Effector memory CD8-positive, alpha-beta T cell (primary cell): ENCODE data around the gene UBE2I.

Experiments
- ATAC-seq: fragments of 150-1000 bp; cut with Tn5 transposase; replicated peaks from 2 replicates; pipeline ENCODE4 v1.10.0; 2021; ENCODE audit warnings: mild to moderate bottlenecking, moderate library complexity
- DNase-seq, 3 experiments: peaks; one replicate each; pipeline ENCODE4 v3.0.0; 2021
- H3K27ac Mint-ChIP-seq, 2 donors: one replicate each; pipeline ENCODE4 v1.8.0; 2022; ENCODE audit warnings: mild to moderate bottlenecking in 2 of 2, mixed read lengths in 2 of 2, moderate library complexity in 2 of 2
- H3K27me3 Mint-ChIP-seq, 2 donors: one replicate each; pipeline ENCODE4 v1.8.0; 2022; ENCODE audit warnings: mixed read lengths in 2 of 2
- H3K36me3 Mint-ChIP-seq: one replicate; pipeline ENCODE4 v1.8.0; 2022; ENCODE audit warnings: mild to moderate bottlenecking, moderate library complexity, mixed read lengths; ENCODE audit not compliant: insufficient read depth
- H3K4me1 Mint-ChIP-seq, 2 donors: one replicate each; pipeline ENCODE4 v1.8.0; 2022; ENCODE audit warnings: low read depth in 2 of 2, mixed read lengths in 2 of 2
- H3K4me3 Mint-ChIP-seq, 2 donors: one replicate each; pipeline ENCODE4 v1.8.0; 2022; ENCODE audit warnings: mild to moderate bottlenecking in 2 of 2, mixed read lengths in 2 of 2, moderate library complexity in 2 of 2
- H3K9me3 Mint-ChIP-seq, 2 donors: one replicate each; pipeline ENCODE4 v1.8.0; 2022; ENCODE audit warnings: mixed read lengths in 2 of 2

The UBE2I gene

DNA sequence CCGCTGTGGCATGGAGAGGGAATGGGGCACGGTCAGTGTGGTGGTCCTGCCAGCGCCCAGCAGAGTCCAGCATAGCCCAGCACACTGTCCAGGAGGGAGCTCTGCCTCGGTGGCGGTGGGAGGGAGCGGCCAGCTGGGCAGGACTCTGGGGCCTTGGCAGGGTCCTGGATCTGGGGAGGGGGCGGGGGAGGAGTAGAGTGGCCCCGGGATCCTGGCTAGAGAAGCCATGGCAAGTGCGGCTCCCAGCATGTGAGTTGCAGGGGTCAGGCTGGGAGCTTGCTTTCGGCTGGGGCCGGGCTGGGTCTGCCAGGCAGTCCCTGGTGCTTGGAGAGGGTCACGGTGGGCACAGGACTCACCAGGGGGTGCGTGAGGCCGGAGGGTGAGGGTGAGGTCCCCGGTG is 46.2 kb downstream of the UBE2I start:
- peak overlapping the region; percentile 34 to 44 for H3K27ac Mint-ChIP-seq
- H3K27me3 Mint-ChIP-seq = no peaks in the 10 kb centered on the region
- H3K4me1 Mint-ChIP-seq = peaks cover 28 to 30% of the 10 kb centered on the region in 2 donors
- H3K4me3 Mint-ChIP-seq = no peak overlapping the region
- DNase-seq = no peak
- H3K36me3 Mint-ChIP-seq = peaks cover 44% of the 10 kb centered on the region
- H3K9me3 Mint-ChIP-seq = no peaks in the 10 kb centered on the region
- ATAC-seq = no peak

DNA sequence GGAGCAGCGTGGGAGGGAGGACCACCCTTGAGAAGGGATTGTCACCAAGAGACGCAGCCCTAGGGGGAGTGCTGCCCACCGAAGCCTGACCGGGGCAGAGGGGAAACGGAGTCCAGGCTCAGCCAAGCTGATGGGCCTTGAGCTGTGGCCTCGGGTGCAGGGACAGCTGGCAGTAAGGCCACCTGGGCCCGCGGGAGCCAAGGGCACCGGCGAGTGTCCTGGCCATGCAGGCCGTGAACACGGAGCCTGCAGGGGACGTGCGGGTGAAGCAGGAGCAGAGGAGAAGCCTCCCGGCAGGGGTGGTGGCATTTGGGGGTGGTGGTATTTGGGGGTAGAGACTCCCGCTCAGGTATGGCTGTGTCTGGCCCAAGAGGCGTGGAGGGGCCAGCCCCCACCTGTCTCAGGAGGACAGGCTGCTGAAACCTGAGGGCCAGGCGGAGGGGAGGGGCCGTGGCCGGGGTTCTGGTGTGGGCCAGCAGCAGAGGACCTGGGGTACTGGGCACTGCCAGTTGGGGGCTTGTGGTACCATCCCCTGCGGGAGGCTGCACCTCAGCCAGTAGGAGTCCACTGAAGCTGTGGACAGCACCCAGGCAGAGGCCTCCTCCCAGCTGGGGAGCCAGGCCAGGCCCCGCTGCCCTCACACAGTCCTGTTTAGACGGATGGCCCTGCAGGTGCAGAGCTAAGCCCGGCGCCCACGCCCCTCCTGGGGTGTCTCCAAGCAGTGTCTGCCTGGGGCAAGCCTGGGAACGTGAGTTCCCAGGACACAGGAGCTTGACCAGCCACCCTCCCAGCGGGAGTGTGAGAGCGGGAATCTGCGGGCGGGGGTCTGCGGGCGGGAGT is 46.8 kb downstream of the UBE2I start:
- no peak for DNase-seq
- Mint-ChIP-seq H3K36me3 (peaks cover 39% of the 10 kb centered on the region), H3K9me3 (no peaks in the 10 kb centered on the region), H3K27ac (peak overlapping the region; percentile 44 to 86), H3K4me1 (peaks cover 23 to 29% of the 10 kb centered on the region in 2 donors), H3K4me3 (no peak overlapping the region), H3K27me3 (no peaks in the 10 kb centered on the region)
- ATAC-seq = no peak

DNA sequence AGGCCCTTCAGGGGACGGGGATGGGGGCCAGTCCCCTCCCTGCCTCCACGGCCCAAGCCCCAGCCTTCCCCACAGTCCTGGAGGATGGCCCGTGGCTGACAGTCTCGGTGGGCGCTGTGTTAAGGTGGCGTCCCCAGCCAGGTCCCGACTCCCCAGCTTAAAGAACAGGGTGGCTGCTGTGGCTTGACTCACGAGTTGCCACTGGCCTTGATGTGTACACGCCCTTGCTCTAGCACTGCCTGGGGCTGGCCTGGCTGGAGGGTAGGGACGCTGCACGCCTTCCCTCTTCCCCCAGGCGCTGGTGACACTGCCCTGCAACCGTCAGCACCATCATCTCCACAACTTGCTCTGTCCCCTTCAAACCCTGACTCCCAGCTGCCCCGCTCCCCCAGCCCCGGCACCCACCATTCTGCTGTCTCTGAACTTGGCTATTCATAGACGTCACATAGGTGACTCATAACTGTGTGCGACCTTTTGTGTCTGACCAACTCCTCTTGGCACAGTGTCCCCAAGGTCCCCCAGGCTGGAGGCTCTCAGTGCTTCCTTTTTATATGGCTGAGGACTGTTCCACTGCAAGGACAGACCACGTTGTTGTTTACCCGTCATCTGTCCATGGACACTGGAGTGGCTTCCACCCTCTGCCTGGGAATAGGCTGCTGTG is 48.6 kb downstream of the UBE2I start:
- Mint-ChIP-seq H3K27ac (no peak overlapping the region), H3K27me3 (no peaks in the 10 kb centered on the region)

DNA sequence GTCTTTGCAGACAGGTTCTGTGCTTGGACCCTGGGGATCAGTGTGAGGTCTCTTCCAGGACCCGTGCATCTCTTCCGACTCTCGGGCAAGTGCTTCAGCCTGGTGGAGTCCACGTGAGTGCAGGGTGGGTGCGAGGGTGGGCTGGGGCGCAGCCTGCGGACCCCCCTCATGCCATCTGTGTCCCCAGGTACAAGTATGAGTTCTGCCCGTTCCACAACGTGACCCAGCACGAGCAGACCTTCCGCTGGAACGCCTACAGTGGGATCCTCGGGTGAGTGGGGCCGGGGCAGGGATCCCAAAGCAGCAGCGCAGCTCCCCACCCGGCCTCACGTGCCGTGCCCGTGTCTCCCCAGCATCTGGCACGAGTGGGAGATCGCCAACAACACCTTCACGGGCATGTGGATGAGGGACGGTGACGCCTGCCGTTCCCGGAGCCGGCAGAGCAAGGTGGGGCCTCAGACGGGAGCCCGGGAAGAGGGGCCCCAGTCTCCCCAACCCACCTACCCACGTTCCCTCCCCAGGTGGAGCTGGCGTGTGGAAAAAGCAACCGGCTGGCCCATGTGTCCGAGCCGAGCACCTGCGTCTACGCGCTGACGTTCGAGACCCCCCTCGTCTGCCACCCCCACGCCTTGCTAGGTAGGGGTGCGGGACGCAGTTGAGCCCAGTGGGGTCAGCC is 52.4 kb downstream of the UBE2I start:
- no peaks in the 10 kb centered on the region for H3K9me3 Mint-ChIP-seq
- H3K4me1 Mint-ChIP-seq = peaks cover 4 to 7% of the 10 kb centered on the region in 2 donors
- no peak overlapping the region for H3K27ac Mint-ChIP-seq
- ATAC-seq (no peak), DNase-seq (no peak)
- peaks cover 49% of the 10 kb centered on the region for H3K36me3 Mint-ChIP-seq
- no peak overlapping the region for H3K4me3 Mint-ChIP-seq
- no peaks in the 10 kb centered on the region for H3K27me3 Mint-ChIP-seq

More for the DNA sequence above, 48.6 kb downstream of the UBE2I start:
- Mint-ChIP-seq H3K36me3 (peaks cover 29% of the 10 kb centered on the region), H3K9me3 (no peaks in the 10 kb centered on the region), H3K4me1 (peaks cover 17 to 18% of the 10 kb centered on the region in 2 donors), H3K4me3 (no peak overlapping the region)
- ATAC-seq (no peak), DNase-seq (no peak)

DNA sequence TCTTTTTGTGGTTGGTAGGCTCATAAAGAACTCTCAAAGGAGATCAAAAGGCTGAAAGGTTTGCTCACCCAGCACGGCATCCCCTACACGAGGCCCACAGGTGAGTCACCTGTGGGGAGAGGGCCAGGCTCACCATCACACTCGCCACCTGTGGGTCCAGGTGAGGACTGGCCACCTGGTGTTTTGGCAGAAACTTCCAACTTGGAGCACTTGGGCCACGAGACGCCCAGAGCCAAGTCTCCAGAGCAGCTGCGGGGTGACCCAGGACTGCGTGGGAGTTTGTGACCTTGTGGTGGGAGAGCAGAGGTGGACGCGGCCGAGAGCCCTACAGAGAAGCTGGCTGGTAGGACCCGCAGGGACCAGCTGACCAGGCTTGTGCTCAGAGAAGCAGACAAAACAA is 53.4 kb downstream of the UBE2I start:
- Mint-ChIP-seq H3K27ac (no peak overlapping the region), H3K9me3 (no peaks in the 10 kb centered on the region), H3K4me1 (peaks cover 4 to 7% of the 10 kb centered on the region in 2 donors), H3K36me3 (peaks cover 46% of the 10 kb centered on the region), H3K27me3 (no peaks in the 10 kb centered on the region), H3K4me3 (no peak overlapping the region)
- DNase-seq (no peak), ATAC-seq (no peak)

DNA sequence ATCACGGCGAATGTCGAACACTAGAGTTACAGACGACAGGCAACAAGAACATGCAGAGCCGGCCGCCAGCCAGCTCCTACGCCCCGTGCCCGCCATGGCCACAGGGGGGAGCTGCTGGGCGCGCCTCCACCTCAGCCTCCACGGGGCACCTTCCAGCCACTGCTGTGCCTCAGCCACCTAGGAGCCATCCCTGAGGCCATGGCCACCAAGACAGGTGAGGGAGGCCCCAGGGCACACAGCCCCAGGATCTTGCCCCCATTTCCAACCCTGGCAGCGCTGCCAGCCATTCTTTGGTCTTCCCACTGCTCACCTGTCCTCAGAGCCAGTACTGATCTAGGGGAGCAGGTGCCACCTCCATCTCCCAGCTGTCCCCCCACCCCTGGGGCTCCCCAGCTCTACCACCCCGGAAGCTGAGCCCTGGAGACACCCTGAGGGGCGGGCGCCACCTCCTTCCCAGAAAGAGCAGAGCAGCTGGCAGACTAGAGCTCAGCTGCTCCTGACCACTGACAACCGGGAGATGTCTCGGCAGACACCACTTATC is 54.1 kb downstream of the UBE2I start:
- peaks cover 3 to 4% of the 10 kb centered on the region in 2 donors for H3K4me1 Mint-ChIP-seq
- DNase-seq = peak; percentile 64 to 68 (median 66)
- no peaks in the 10 kb centered on the region for H3K27me3 Mint-ChIP-seq
- no peak overlapping the region for H3K4me3 Mint-ChIP-seq
- H3K27ac Mint-ChIP-seq = no peak overlapping the region
- H3K9me3 Mint-ChIP-seq = no peaks in the 10 kb centered on the region
- ATAC-seq = peak; percentile 98
- peaks cover 51% of the 10 kb centered on the region for H3K36me3 Mint-ChIP-seq

DNA sequence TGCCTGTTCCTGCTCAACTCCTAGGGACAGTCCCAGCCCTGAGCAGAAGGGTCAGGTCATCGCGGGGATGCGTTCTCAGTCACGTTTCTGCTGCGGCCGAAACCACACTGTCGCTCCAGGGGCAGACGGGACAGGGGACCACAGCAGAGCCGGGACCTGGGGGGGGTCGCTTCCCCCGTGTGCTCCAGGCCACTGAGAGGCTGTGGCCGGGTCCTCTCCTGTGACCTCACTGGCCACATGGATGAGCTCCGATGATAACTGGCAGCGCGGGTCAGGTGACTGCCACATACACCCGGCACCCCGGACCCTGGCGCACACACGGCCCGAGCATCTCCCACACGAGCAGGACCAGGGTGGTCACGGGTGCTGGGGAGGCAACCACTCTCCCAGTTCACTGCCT is 55.1 kb downstream of the UBE2I start:
- Mint-ChIP-seq H3K36me3 (peaks cover 52% of the 10 kb centered on the region), H3K4me1 (peaks cover 3 to 4% of the 10 kb centered on the region in 2 donors), H3K27me3 (no peaks in the 10 kb centered on the region), H3K4me3 (no peak overlapping the region), H3K27ac (no peak overlapping the region), H3K9me3 (no peaks in the 10 kb centered on the region)
- ATAC-seq = no peak
- DNase-seq = no peak

DNA sequence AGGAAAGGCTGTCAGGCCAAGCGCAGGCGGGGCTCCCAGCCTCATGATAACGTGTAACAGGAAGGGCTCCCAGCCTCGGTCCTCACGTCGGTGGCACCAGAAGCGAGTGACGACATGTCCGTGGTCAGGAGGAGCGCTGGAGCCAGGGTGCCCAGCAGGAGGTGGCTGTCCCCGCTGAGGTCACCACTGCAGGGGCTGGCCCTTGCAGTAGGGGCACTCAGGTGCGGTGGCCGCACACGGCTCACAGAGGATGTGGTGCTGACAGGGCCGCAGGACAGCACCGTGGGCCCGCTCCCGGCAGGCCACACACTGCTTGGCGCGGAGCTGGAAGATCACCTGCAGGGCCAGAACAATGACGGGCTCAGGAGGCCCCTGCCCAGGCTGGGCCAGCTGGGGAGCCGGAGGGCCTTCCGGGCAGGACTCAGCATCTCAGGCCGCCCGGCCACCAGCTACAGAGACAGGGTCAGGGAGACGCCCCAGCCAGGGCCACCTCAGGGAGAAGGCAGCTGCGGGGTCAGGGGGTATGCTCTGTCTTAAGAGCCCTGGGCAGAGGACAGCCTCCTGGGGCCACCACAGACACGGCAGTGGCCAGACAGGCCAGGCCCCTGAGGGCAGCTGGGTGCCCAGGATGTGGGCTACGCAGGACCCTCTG is 56.8 kb downstream of the UBE2I start:
- DNase-seq (no peak), ATAC-seq (no peak)
- Mint-ChIP-seq H3K27ac (peak overlapping the region in 1 of 2 donors; percentile 79), H3K4me3 (no peak overlapping the region), H3K27me3 (no peaks in the 10 kb centered on the region), H3K4me1 (peaks cover 3 to 4% of the 10 kb centered on the region in 2 donors), H3K36me3 (peaks cover 56% of the 10 kb centered on the region), H3K9me3 (no peaks in the 10 kb centered on the region)

DNA sequence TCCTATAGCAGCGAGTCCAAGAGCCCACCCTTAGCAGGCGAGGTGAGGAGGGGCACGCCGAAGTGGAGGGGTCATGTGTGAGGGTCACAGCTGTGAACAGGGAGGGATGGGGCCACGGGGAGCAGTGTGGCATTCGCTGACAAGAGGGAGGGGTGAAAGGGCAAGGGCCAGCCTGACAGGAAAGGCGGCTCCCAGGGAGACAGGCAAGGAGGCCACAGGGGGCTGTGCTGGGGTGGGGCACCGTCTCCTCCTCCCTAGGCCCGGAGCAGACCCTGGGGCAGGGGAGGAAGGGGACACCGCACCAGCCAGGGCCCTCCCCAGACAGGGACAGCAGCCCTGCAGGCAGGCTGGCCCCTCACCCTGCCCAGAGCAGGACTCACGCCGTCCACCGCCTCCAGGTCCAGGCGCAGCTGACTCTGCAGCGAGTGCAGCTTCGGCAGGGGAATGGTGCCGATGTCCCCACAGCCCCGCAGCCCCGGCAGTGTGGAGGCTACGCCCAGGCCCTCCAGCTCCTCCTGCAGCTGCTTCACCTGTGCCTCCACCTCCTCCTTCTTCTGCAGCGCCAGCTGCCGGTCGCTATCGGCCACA is 57.4 kb downstream of the UBE2I start:
- Mint-ChIP-seq H3K27ac (peak overlapping the region in 1 of 2 donors; percentile 79), H3K36me3 (peaks cover 55% of the 10 kb centered on the region), H3K4me1 (peaks cover 3 to 4% of the 10 kb centered on the region in 2 donors), H3K4me3 (no peak overlapping the region), H3K9me3 (no peaks in the 10 kb centered on the region), H3K27me3 (no peaks in the 10 kb centered on the region)
- DNase-seq (no peak), ATAC-seq (no peak)

DNA sequence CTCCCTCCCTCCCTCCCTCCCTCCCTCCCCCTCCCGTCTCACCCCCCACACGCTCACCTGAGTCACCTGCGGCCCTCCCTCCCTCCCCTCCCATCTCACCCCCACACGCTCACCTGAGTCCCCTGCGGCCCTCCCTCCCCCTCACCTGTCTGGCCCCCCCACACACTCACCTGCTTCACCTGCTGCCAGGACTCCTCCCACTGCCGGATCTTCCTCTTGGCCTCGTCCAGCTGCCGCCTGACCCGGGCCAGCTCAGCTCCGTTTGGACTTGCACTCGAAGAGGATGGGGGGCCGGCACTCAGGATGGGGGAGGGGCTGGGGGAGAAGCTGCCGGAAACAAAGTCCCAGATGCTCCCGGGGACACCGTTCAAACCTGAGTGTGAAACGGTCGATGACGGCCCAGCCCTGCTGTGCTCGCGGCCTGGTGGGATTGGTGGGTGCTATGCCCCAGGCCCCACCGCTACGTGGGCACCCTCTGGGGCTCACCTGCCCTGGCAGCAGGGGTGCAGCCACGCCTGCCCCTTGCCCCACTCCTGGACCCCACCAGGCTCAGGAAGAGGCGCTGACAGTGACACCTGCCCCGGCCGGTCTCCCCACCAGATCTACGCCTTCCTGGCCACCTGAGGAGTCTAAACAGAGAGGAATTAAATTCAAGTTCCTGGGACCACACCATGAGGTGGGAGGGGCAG is 58.2 kb downstream of the UBE2I start:
- Mint-ChIP-seq H3K4me1 (peaks cover 3 to 4% of the 10 kb centered on the region in 2 donors), H3K9me3 (no peaks in the 10 kb centered on the region), H3K4me3 (no peak overlapping the region), H3K27me3 (no peaks in the 10 kb centered on the region), H3K36me3 (peaks cover 58% of the 10 kb centered on the region), H3K27ac (no peak overlapping the region)
- no peak for DNase-seq
- ATAC-seq = no peak

DNA sequence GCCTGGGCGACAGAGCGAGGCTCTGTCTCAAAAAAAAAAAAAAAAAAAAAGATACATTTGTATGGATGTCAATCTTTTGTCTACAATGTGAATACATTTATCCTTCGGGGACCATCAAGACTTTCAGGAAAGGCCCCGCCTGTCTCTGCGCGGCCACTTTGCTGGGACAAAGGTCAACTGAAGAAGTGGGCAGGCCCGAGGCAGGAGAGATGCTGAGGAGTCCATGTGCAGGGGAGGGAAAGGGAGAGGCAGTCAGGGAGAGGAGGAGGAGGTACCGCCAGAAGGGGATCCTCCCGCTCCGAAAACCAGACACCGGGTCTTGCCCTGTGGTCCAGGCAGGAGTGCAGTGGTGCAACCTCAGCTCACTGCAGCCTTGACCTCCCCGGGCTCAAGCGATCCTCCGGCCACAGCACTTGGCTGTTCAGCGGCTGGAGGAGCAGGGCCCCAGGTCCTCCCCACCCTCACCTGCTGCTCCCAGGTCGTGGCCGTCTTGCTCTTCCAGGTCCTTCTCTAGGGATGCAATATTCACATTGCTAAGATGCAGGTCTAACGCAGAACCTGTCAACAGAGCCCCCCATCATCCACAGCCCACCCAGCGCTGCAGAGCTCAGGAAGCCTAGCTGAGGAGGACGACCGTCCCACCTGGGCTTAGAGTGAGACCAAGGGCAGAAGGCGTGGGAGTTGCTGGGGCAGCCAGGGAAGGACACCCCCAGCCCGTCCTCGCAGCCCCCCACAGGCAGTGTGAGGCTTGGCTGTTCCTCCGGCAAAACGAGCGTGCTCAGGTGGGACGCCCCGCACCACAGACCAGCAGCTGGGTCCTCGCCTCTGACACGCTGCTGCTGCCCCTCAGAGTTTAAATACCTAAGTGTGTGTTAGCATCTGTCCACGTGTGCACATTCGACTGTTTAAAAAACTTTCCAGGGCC is 61.9 kb downstream of the UBE2I start:
- H3K27me3 Mint-ChIP-seq = no peaks in the 10 kb centered on the region
- ATAC-seq (no peak), DNase-seq (no peak)
- H3K4me3 Mint-ChIP-seq = no peak overlapping the region
- H3K36me3 Mint-ChIP-seq = peaks cover 30% of the 10 kb centered on the region
- H3K4me1 Mint-ChIP-seq = peaks cover 0 to under 1% of the 10 kb centered on the region in 2 donors
- no peaks in the 10 kb centered on the region for H3K9me3 Mint-ChIP-seq
- H3K27ac Mint-ChIP-seq = peak overlapping the region in 1 of 2 donors; percentile 23
